DND-41 (cell line): ENCODE data around the gene KLKB1.

Experiments
- EZH2 ChIP-seq: IDR thresholded peaks from 3 replicates; pipeline ENCODE4 v1.6.1; 2012; ENCODE audit warnings: borderline replicate concordance, low read depth, mild to moderate bottlenecking, moderate library complexity, low read length, inconsistent platforms; ENCODE audit not compliant: severe bottlenecking
- TF ChIP-seq, protein P1 (sequence below): IDR thresholded peaks from 2 replicates; pipeline ENCODE4 v1.5.1; 2012; ENCODE audit warnings: borderline replicate concordance, low read length, moderate library complexity, mild to moderate bottlenecking; ENCODE audit not compliant: poor library complexity, severe bottlenecking; ENCODE audit errors: extremely low read depth

DNA sequence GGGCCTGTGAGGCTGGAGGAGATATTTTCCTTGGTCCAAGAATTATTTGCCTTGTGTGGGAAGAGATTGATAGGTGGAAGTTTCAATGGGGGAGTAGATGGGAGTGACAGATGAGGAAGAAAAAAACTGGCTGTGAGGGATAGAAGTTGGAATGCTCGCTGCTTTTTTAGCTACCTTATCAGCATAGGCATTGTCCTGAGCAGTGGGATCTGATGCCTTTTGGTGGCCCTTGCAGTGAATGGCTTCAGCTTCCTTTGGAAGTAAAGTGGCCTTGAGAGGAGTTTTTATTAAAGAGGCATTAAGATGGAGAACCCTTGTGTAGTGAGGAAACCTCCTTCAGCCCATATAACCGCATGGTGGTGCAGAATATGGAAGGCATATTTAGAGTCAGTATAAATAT, 16.0 kb downstream of the KLKB1 start:
- TF ChIP-seq, protein P1, sequence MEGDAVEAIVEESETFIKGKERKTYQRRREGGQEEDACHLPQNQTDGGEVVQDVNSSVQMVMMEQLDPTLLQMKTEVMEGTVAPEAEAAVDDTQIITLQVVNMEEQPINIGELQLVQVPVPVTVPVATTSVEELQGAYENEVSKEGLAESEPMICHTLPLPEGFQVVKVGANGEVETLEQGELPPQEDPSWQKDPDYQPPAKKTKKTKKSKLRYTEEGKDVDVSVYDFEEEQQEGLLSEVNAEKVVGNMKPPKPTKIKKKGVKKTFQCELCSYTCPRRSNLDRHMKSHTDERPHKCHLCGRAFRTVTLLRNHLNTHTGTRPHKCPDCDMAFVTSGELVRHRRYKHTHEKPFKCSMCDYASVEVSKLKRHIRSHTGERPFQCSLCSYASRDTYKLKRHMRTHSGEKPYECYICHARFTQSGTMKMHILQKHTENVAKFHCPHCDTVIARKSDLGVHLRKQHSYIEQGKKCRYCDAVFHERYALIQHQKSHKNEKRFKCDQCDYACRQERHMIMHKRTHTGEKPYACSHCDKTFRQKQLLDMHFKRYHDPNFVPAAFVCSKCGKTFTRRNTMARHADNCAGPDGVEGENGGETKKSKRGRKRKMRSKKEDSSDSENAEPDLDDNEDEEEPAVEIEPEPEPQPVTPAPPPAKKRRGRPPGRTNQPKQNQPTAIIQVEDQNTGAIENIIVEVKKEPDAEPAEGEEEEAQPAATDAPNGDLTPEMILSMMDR, result no peak
- no peak for TF ChIP-seq EZH2
